Stimulated activated CD8-positive, alpha-beta memory T cell treated with anti-CD3 and anti-CD28 coated beads, Interleukin-7, amount 100 ng/mL, for 1 hour (primary cell): ENCODE measurements around the gene GLDC.
"Not testable (repeated sequence)": the region's sequence is repeated elsewhere in the genome, so short reads cannot be mapped to it uniquely, and the experiment has no call there.

Source experiments
- DNase-seq, 2 donors: peaks; one replicate each; pipeline ENCODE4 v3.0.0-alpha.2; 2020; ENCODE audit warnings: low read depth in 2 of 2

GLDC gene

DNA sequence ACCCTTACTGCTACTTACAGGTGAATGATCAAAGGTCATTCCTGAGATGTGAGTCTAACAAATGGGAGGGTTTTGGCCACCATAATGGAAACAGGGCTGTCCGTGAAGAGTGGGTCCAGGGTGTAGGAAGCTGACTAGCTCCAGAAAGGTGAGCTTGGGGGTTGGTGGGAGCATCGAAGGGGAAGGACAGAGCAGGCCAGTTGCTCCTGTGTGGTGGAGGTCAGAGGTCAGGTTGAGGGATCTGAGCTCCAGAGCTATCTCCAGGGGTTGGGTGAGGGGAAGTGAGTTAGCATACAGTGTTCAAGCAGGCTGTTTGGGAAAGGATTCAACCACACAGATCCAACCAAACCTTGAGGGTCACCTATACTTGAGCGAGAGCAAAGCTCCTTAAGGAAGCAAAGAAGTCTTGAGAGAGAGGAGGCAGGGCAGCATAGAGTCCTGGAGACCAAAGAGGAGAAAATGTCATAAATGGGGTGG, 18.7 kb upstream of the GLDC start:
- no peak for DNase-seq

DNA sequence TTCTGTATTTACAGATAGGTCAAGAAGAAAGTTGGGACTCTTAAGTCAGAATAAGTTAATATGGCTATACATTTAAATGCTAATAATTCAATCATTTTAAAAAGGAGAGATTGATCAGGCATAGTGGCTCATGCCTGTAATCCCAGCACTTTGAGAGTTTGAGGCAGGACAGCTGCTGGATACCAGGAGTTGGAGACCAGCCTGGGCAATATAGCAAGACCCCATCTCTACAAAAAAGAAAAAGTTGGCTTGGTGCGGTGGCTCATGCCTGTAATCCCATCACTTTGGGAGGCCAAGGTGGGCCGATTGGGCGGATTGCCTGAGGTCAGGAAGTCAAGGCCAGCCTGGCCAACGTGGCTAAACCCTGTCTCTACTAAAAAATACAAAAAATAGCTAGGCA, 15.0 kb upstream of the GLDC start:
- DNase-seq = no peak

GRCh38 chr9:6658628-6659353, 13.3 kb upstream of the GLDC start:
- no peak for DNase-seq

DNA sequence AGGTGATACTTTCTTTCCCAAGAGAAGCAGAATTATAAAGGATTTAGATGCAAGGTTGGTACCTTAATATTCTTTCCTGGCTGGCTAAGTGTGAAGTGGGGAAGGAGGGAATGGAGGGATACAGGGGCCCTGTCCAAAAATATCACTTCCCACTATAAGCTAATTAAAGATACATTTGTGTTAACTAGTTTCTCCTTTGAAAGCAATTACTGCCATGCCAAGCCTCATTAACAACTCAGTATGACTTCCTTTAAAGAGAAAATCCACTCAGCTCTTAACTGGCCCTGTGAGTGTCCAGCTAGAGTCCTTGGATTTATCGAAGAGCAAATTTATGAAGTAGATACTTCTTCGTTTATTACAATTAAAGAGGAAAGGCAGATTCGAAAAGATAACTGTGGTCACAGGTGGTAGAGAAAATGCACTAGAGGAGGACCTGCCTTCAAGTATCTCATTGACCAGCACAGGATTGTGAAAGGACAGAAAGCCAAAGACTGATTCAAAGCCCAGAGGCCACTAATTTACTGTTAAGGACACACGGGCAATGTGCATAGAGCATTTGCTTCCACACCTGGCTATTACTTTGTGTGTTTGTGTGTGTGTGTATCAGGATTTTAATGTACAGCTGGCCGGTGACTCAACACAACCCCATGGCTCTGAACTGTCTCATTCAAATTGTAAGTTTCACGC, 11.2 kb upstream of the GLDC start:
- no peak for DNase-seq

DNA sequence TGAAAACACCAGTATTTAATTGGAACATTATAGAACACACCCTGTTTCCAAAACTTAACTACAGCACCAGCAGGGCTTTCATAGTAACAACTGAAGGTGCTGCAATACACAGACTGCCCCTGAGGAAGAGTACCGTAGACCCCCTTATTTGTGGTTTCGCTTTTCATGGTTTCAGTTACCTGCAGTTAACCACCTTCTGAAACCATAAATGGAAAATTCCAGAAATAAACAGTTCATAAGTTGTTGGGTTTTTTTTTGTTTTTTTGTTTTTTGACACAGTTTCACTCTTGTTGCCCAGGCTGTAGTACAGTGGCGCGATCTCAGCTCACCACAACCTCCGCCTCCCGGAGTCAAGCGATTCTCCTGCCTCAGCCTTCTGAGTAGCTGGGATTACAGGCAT, 9.5 kb upstream of the GLDC start:
- no peak for DNase-seq

DNA sequence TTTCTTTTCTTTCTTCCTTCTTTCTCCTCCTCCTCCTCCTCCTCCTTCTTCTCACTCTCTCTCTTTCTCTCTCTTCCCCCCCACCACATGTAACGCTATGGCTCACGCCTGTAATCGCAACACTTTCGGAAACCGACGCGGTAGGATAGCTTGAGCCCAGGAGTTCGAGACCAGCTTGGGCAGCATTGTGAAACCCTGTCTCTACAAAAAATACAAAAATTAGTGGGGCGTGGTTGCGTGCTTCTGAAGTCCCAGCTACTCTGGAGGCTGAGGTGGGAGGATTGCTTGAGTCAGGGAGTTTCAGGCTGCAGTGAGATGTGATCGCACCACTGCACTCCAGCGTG, 736 bp upstream of the GLDC start:
- no peak for DNase-seq

DNA sequence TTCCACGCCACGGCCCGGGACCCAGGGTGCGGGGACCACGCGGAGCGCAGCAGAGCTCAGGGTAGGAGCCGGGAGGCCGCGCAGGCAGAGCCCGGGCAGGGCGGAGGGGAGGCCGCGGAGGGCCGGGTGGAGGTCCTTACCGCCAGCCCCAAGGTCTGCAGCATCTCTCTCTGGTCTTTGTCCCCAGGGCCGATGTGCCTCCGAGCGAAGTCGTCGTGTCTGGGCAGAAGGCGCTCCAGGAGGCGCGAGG, 499 bp downstream of the GLDC start:
- DNase-seq = not testable (repeated sequence)

DNA sequence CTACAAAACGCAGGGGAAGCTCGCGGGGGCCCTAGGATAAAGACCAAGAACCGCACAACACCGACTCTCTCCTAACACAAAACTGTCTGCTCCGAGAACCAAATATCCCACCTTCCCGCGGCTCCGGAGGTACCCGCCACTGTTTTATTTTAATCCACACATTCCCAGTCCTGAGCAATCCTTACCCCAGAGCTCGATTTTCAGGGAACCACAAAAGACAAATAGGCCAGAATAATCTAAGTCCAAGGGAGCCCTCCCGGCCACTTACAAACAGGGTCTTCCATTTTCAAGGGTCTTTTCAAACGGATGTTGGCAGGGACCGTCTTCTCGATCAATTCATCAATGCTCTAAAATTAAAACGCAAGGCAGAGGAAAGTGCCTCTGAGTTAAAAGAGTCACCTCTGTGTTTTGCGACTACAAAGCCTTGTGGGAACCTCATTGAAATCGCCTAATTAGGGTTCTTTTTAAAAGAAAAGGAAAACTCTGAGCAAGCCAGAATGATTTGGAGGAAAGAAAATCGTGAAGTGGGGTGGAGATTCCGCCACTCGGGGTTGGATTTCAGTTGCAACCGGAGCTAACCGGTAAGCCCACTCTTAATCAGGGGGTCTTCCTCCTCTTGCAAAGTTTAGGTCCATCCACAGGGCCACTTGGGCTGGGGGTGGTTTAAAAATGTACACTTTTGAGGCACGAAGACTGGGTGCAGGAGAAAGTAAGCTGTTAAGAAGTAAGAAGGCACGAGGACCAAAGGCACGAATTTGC, 1.0 kb downstream of the GLDC start:
- no peak for DNase-seq

DNA sequence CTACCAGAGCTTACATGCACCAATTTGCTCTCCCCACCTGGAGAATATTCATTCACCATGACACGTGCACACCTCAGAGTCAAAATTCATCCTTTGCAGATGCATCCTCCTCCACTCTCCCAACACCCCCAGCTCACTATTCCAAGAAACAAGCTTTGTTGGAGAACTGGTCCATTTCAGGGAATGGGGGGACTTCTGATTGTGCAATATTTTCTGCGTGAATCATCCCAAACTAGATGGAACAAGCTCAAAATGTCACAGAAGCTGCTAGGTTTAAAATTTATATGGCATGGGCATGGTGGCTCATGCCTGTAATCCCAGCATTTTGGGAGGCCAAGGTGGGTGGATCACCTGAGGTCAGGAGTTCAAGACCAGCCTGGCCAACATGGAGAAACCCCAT, 3.6 kb downstream of the GLDC start:
- no peak for DNase-seq

DNA sequence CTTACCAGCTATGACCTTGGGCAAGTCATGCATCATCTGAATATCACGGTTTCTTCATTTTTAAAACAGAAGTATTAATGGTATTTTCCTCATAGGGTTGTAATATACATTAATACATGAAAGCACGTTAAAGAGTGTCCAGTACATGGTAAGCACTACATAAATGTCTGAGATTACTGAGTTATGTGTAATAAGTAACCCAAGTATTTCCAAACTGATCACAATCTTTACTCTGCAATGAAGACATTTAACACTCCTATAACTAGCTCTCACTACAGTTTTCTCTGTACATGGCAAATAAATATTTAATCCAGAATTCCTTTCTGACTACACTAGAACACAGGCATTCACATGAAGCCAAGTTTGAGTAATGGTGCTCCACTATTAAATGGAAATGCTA, 4.0 kb downstream of the GLDC start:
- DNase-seq = no peak

GRCh38 chr9:6641056-6641455, 4.5 kb downstream of the GLDC start:
- no peak for DNase-seq

GRCh38 chr9:6640268-6641051, 5.1 kb downstream of the GLDC start:
- no peak for DNase-seq

DNA sequence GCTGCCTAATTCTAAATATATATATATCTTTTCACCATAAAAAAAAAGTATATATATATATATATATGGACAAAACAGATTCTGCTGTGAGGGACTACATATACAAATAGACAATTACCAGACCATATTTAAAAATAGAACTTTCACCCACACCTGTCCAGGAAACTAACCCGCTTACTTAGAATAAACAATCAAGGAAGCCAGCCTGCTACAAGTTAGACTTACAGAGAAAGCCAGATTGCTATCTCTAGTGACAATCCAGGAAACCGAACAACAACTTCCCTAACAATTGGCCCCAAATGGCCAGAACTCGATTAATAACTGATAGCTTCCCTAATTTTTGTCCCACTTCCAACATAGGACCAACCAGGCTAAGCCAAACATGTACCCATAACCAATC, 5.9 kb downstream of the GLDC start:
- no peak for DNase-seq

DNA sequence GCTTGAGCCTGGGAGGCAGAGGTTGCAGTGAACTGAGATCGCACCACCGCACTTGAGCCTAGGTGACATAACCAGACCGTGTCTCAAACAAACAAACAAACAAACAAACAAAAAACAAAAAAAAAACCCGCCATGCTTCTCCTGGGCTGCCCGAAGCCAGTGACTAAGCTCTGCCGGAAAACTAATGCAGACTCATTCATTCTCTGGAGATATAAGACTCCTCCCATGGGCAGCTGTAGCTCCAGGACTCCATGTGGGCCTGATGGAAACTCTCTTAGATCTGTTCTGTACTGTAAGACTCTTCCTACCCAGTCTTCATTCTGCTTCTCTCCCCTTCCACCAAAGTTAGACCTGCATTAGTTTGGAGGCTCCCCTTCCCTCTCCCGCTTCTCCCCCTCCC, 11.1 kb downstream of the GLDC start:
- no peak for DNase-seq

DNA sequence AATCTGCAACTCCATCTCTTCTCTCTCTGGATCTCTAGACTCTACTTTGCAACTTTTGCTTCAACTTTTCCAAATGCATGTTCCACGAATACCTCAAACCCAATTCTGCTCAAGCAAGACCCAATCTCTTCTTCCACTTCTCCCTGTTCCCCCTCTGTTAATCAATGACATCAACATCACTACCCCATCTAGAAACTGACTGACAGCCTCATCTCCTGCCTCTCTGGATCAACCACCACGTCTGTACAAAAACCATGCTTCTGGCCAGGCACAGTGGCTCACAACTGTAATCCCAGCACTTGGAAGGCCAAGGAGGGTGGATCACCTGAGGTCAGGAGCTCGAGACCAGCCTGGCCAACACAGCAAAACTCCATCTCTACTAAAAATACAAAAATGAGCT, 12.2 kb downstream of the GLDC start:
- DNase-seq = no peak

- no peak for DNase-seq
Measured at GRCh38 chr9:6632516-6633183, 12.9 kb downstream of the GLDC start.

- DNase-seq = no peak
Measured at GRCh38 chr9:6631207-6631512, 14.4 kb downstream of the GLDC start.

DNA sequence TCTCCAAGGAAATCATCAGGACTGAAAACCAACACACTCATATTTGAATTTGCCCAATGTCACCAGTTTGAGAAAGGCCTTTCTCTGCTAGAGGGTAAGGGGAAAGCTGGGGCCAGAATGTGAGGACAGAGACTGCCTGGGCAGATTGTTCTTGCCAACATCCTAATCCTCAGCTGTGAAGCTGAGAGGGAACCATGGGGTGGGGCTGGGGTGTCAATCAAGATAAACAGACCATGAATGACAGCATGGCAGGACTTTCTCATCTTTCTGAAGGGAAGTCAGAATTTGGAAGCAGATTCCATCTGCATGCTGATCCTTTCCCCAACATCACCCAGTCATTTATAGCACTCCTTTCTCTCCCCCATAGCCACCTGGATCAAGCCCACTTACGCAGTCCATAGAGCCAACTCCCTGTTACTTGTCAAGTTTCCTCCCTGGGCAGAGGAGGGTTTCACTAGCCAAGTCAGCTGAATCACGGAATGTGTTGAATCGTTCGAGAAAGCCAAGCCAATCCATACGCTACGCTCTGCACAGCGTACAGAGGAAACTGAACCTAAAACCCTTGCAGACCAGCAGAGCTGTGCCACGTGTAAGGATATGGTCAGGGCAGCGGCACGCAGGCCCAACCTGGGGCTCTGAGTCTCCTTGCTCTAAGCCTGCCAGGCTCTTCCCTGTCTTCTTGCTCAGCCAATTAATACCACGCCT, 14.9 kb downstream of the GLDC start:
- DNase-seq = no peak

GRCh38 chr9:6628704-6629103, 16.8 kb downstream of the GLDC start:
- DNase-seq = no peak

DNA sequence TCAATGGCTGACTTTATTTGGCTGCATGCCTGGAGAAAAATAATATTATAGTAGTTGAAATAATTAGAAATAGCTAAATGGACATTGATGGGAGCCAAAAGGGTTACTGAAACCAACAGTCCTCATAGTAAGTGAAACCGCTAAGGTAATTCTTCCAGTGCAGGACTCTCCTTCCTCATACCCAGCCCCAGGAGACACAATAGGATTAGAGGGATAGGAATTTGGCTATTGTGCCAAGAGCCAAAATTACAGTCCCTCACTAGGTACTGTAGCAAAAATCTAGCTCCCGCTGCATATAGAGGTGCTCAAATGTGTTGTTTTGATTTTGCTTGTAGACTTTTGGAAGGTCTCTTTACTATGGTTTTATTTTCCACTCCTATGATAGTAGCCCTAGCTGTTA, 20.2 kb downstream of the GLDC start:
- no peak for DNase-seq

DNA sequence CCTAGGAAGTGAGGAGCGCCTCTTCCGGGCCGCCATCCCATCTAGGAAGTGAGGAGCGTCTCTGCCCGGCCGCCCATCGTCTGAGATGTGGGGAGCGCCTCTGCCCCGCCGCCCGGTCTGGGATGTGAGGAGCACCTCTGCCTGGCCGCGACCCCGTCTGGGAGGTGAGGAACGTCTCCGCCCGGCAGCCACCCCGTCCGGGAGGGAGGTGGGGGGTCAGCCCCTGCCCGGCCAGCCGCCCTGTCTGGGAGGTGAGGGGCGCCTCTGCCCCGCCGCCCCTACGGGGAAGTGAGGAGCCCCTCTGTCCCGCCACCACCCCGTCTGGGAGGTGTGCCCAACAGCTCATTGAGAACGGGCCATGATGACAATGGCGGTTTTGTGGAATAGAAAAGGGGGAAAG, 22.7 kb downstream of the GLDC start:
- DNase-seq = not testable (repeated sequence)
